ENCODE measurements around the gene VPS50.

DNA sequence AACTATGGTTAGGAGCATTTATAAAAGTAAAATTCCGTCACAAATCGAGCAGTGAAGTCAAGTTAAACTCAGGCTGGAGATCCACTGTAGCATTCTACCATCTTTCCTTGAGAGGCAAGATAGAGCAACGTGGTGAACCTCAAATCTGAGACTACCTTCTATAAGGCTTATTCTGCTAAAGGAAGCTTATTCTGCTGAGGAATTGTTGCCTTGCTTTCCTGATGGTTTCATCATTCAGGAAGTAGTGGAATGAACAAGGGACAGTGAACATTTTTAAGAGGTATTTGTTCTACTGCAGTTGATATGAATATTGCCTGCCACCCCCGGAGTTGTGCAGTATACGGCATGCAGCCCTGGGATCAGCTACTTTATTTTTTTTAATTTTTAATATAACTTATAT, 170.8 kb downstream of the VPS50 start:
- no peak for TF ChIP-seq CTCF (IDR thresholded peaks at IDR 0.05)
- no peak for TF ChIP-seq POLR2A (IDR thresholded peaks at IDR 0.05)
